22Rv1 (cell line): ENCODE results near the gene TRAPPC11.

ENCODE experiments used
- H3K27ac ChIP-seq: fragments of 450-650 bp; 2 replicates; pipeline ENCODE4 v1.5.1; 2017
- ZFX ChIP-seq: fragments of 450-650 bp; IDR thresholded peaks from 2 replicates; pipeline ENCODE4 v1.6.1; 2017; ENCODE audit warnings: antibody characterized with exemption, borderline replicate concordance
- TF ChIP-seq, protein P1 (sequence below): fragments of 450-650 bp; IDR thresholded peaks from 2 replicates; pipeline ENCODE4 v1.5.1; 2017; ENCODE audit warnings: mild to moderate bottlenecking

Gene TRAPPC11

DNA sequence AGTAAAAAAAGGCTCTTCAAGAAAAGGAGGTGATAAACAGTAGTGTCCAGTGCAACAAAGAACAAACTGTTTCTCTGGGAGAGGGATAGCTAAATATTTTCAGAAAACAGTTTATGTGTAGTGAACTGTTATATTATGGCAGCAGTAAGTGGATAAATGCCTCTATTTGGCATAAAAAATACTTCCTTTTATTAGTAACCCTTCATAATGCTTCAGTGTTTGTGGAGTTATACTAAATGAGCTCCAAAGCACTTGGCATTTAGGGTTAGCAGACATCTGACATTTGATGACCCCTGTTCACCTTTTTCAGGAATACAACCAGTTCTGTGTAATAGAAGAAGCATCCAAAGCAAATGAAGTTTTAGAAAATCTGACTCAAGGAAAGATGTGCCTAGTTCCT, 31.9 kb downstream of the TRAPPC11 start:
- TF ChIP-seq, protein P1, sequence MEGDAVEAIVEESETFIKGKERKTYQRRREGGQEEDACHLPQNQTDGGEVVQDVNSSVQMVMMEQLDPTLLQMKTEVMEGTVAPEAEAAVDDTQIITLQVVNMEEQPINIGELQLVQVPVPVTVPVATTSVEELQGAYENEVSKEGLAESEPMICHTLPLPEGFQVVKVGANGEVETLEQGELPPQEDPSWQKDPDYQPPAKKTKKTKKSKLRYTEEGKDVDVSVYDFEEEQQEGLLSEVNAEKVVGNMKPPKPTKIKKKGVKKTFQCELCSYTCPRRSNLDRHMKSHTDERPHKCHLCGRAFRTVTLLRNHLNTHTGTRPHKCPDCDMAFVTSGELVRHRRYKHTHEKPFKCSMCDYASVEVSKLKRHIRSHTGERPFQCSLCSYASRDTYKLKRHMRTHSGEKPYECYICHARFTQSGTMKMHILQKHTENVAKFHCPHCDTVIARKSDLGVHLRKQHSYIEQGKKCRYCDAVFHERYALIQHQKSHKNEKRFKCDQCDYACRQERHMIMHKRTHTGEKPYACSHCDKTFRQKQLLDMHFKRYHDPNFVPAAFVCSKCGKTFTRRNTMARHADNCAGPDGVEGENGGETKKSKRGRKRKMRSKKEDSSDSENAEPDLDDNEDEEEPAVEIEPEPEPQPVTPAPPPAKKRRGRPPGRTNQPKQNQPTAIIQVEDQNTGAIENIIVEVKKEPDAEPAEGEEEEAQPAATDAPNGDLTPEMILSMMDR = no peak
- no peak for TF ChIP-seq ZFX
- no peak overlapping the region for H3K27ac ChIP-seq

DNA sequence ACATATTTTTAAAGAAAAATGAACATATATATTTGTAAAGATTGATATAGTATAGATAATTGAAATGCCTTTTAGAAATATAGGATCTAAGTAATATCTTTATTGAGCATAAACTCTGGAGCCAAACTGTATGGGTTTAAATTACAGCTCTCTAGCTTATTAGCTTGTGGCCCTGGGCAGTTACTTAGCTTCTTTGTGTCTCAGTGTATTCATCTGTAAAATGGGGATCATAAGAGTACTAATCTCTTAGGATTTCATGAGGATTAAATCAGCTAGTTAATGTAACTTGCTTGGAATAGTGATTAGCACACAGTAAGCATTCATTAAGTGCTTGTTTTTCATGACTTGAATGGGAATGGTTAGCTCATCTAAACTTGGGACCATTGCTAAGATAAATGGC, 32.8 kb downstream of the TRAPPC11 start:
- H3K27ac ChIP-seq = no peak overlapping the region
- TF ChIP-seq ZFX = no peak
- TF ChIP-seq, protein P1 = no peak

DNA sequence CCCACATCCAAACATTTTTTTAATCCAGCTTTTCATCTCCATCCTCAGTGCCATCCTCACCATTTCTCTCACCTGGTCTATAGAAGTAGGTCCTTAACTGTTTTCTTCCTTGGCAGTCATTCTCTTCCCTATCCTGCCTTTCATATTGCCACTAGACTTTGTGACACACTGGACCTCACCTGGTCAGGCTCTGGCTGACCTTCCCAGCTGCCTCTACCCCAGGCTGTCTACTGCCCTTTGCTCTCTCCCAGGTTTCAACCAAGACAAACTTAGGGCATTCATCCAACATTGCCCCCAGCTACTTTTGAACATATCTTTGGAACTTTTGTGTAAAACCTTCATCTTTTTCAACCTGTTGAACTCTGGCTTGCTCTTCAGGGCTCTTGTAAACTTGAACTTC, 39.8 kb downstream of the TRAPPC11 start:
- no peak overlapping the region for H3K27ac ChIP-seq
- TF ChIP-seq ZFX = no peak
- TF ChIP-seq, protein P1 = no peak

DNA sequence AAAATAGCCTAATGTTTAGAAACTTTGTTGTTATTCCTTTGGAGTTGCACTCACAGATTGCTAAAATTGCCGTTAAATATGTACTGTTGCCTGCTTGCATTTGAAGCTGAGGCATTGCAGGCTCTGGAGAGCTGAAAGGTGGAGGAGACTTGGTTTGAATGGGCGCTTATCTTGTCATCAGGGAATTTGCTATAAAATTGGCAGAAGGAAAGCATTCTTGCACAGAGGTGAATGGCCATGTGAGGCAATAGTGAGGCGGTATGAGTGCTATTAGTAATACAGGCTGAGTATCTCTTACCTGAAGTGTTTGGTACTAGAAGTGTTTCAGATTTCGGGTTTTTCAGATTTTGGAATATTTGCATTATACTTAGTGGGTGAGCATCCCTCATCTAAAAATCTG, 41.3 kb downstream of the TRAPPC11 start:
- H3K27ac ChIP-seq = no peak overlapping the region
- no peak for TF ChIP-seq ZFX
- TF ChIP-seq, protein P1 = no peak

DNA sequence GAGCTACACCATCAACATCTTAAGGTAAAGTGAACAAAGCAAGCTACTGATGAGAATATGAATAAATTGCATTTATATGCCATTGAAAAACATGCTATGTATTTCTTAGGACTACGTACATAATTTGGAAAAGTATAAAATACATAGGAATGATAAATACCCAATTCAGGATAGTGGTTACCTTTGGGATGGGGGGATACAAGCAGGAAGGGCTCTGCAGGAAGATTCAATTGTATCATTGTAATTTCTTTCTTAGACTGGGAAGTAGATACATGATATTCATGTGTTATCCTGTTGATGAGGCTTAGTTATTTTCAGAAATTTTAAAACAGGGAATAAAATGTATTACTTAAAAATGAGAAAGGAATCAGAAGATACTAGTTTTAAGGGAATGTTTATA, 43.4 kb downstream of the TRAPPC11 start:
- TF ChIP-seq, protein P1 = no peak
- TF ChIP-seq ZFX = no peak
- no peak overlapping the region for H3K27ac ChIP-seq

DNA sequence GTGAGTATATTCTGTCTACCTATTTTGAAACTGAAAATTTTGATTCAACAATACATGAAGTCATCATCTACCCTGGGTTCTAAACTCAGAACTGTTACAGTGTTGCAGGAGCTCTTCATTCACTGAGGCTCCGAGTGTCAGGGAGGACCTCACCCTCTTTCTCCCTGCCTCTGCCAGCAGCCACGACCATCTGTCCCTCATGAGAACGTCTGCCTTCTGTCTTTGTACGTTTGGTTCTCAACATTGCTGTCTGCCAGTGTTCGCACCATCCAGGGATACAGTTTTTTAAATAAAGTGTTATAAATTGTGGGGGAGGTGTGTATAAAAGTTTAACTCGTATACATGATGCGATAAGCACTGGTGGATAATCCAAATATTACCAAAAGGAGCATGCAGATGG, 55.5 kb downstream of the TRAPPC11 start:
- TF ChIP-seq, protein P1 = no peak
- TF ChIP-seq ZFX = no peak
- H3K27ac ChIP-seq = no peak overlapping the region

DNA sequence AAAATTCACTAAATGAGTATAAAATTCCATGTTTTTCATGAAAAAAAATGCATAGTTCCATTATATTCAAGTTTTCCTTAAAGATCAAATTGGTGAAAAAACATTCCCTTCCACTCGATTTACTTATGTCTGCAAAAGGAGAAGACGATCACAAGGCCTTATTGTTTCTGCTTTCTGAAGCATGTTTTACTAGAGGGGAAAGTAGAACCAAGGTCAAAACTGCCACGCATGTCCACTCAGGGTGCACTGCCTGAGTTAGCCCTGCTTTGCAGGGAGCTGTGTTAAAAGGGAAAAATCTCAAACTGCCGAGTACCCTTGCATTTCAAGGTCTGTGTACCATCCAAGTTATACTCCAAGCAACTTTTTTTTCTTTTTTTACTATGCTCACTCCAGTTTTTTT, 57.2 kb downstream of the TRAPPC11 start:
- no peak for TF ChIP-seq ZFX
- TF ChIP-seq, protein P1 = no peak

More for the DNA sequence above, 57.2 kb downstream of the TRAPPC11 start:
- no peak overlapping the region for H3K27ac ChIP-seq
